ENCODE measurements around the gene LAMA3.
"Not testable (repeated sequence)": the region's sequence is repeated elsewhere in the genome, so short reads cannot be mapped to it uniquely, and the experiment has no call there.

The LAMA3 gene

GRCh38 chr18:23710068-23710527 lies 20.8 kb downstream of the LAMA3 start:
- no peak for DNase-seq

GRCh38 chr18:23710946-23711345 lies 21.7 kb downstream of the LAMA3 start:
- DNase-seq, result no peak

- DNase-seq, result no peak
Observed at GRCh38 chr18:23711426-23711825, 22.2 kb downstream of the LAMA3 start.

- DNase-seq, result no peak
Observed at GRCh38 chr18:23712445-23712844, 23.2 kb downstream of the LAMA3 start.

GRCh38 chr18:23714576-23714975 lies 25.3 kb downstream of the LAMA3 start:
- no peak for DNase-seq

- DNase-seq, result not testable (repeated sequence)
Observed at GRCh38 chr18:23716079-23716478, 26.8 kb downstream of the LAMA3 start.

GRCh38 chr18:23716516-23716915 lies 27.3 kb downstream of the LAMA3 start:
- DNase-seq, result no peak

GRCh38 chr18:23716966-23717365 lies 27.7 kb downstream of the LAMA3 start:
- no peak for DNase-seq

GRCh38 chr18:23718243-23718720 lies 29.0 kb downstream of the LAMA3 start:
- DNase-seq, result no peak

GRCh38 chr18:23718731-23719130 lies 29.5 kb downstream of the LAMA3 start:
- DNase-seq, result no peak

GRCh38 chr18:23719634-23720201 lies 30.5 kb downstream of the LAMA3 start:
- DNase-seq, result no peak

GRCh38 chr18:23721696-23722480 lies 32.6 kb downstream of the LAMA3 start:
- DNase-seq, result no peak

- no peak for DNase-seq
Observed at GRCh38 chr18:23722646-23723045, 33.4 kb downstream of the LAMA3 start.

- DNase-seq, result no peak
Observed at GRCh38 chr18:23723121-23723520, 33.9 kb downstream of the LAMA3 start.

GRCh38 chr18:23724681-23725080 lies 35.4 kb downstream of the LAMA3 start:
- DNase-seq, result no peak

- DNase-seq, result no peak
Observed at GRCh38 chr18:23725351-23725750, 36.1 kb downstream of the LAMA3 start.

GRCh38 chr18:23725827-23726661 lies 36.8 kb downstream of the LAMA3 start:
- DNase-seq, result no peak

GRCh38 chr18:23727707-23728493 lies 38.6 kb downstream of the LAMA3 start:
- no peak for DNase-seq

GRCh38 chr18:23730857-23731256 lies 41.6 kb downstream of the LAMA3 start:
- no peak for DNase-seq

- no peak for DNase-seq
Observed at GRCh38 chr18:23731861-23732260, 42.6 kb downstream of the LAMA3 start.

- no peak for DNase-seq
Observed at GRCh38 chr18:23732439-23732838, 43.2 kb downstream of the LAMA3 start.

- not testable (repeated sequence) for DNase-seq
Observed at GRCh38 chr18:23733265-23733664, 44.0 kb downstream of the LAMA3 start.

GRCh38 chr18:23733895-23734294 lies 44.6 kb downstream of the LAMA3 start:
- no peak for DNase-seq
